ENCODE measurements around the gene S100Z. TPM values are rescaled to one million over a fixed set of nuclear protein-coding genes. Genes with fewer than 3 reads are reported as not detected.

The S100Z gene
- total RNA-seq, 4 donors from 2014 or later: 0.80 TPM; not detected in 3

DNA sequence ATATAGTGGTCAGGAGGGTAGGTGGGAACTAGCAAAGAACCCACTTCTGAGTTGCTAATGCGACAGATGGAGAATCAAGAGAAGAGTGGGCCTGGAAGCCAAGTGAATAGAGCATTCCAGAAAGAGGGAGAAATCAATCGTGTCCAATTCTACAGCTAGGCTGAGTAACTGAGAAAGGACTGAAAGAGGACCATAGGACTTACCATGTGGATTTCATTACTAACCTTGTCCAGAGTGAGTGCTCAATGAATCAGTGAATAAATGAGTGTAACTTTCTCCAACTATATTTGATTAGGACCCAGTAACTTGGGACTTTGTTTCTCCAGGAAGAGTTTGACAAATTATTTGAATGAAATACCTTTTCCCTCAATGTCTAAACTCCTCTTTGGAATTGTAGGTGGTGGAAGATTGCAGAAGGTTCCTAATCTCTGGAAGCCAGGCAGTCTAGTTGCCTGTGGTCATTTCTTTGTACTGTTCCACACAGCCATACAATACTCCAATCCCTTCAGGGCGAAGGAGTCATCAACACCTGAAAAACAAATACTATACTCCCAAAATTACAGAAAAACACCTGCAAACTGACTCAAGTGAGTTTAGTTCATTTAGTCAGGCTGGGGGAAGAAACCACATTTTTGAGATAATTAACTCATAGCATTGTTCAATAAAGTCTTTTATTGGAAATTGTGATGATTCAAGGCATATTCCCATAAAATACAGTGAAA is 33.5 kb upstream of the S100Z start:
- no peak for DNase-seq
- Histone ChIP-seq H3K4me1 (peaks cover 0 to 17% (median 8%) of the 10 kb centered on the region in 4 donors), H3K4me3 (no peak overlapping the region), H3K27me3 (peaks cover 20% of the 10 kb centered on the region), H3K27ac (no peak overlapping the region), H3K9me3 (no peaks in the 10 kb centered on the region), H3K36me3 (no peaks in the 10 kb centered on the region)
- in situ Hi-C loops (cut with MboI; ENCODE audit: low pct_ligation_motif_present in 1 of 4, low pct_unique_long_range_greater_than_20kb in 1 of 4, low sequenced_read_pairs in 3 of 4) (no loop called here), intact Hi-C loops (cut with DNase I; ENCODE audit: low total_unique reads) (no loop called here)
- WGBS, 2 donors (ENCODE audit: low coverage in 1 of 2): 91 to 94% methylated on average over 3 of the region's 3 CpGs
- TF ChIP-seq EP300 (IDR thresholded peaks at IDR 0.05; ENCODE audit: low read depth): no peak
- no peak for TF ChIP-seq POLR2AphosphoS5 (IDR thresholded peaks at IDR 0.05)
- TF ChIP-seq POLR2A (IDR thresholded peaks at IDR 0.05): no peak
- TF ChIP-seq, protein P1, sequence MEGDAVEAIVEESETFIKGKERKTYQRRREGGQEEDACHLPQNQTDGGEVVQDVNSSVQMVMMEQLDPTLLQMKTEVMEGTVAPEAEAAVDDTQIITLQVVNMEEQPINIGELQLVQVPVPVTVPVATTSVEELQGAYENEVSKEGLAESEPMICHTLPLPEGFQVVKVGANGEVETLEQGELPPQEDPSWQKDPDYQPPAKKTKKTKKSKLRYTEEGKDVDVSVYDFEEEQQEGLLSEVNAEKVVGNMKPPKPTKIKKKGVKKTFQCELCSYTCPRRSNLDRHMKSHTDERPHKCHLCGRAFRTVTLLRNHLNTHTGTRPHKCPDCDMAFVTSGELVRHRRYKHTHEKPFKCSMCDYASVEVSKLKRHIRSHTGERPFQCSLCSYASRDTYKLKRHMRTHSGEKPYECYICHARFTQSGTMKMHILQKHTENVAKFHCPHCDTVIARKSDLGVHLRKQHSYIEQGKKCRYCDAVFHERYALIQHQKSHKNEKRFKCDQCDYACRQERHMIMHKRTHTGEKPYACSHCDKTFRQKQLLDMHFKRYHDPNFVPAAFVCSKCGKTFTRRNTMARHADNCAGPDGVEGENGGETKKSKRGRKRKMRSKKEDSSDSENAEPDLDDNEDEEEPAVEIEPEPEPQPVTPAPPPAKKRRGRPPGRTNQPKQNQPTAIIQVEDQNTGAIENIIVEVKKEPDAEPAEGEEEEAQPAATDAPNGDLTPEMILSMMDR (IDR thresholded peaks at IDR 0.05): no peak

DNA sequence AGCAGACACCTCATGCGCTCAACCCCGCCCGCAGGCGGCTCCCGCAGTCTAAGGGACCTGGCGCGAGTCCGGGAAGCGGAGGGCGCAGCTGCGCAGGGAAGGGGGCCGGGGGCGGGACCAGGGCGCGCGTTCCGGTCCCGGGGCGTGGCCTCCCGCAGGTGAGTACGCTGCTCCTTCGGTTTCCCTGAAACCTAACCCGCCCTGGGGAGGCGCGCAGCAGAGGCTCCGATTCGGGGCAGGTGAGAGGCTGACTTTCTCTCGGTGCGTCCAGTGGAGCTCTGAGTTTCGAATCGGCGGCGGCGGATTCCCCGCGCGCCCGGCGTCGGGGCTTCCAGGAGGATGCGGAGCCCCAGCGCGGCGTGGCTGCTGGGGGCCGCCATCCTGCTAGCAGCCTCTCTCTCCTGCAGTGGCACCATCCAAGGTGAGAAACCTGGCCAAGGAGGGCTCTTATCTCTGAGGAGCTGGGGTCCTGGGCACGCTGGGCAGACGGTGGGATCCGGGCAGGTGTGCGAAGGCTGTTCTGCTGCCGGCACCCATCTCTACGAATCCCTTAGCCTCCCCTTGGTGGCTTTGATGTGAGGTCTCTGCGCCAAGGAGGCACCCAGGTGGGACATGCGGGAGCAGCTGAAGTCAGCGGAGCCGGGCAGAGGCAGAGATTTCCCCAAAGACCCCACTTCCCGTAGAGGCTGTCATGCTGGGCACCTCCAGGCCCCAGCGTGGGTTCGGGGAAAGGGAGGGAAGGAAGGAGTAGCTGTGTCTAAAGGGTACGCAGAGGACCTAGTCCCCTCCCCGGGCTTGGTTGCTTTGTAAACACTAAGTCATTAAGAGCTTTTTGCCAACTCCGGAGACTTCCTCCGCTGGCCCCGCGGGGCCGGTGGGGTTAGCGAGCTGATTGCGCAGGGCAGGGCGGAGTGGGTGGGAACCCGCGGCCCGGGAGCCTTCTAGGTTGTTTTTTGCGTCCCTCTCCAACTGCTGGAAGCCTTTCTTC is 30.7 kb upstream of the S100Z start, which contains the start of gene F2RL1:
TSS of gene F2RL1 (plus strand) at position 187 of the 988 bp plus-strand sequence. CDS start at position 340, 153 bp downstream.
- in situ Hi-C loops (cut with MboI; ENCODE audit: low pct_ligation_motif_present in 1 of 4, low pct_unique_long_range_greater_than_20kb in 1 of 4, low sequenced_read_pairs in 3 of 4) (no loop called here), intact Hi-C loops (cut with DNase I; ENCODE audit: low total_unique reads) (no loop called here)
- DNase-seq: peak; percentile 94
- H3K27me3 ChIP-seq: peaks cover 20% of the 10 kb centered on the region
- peak within 1 kb of the TSS; percentile 88 to 93 (median 89) for H3K27ac ChIP-seq
- H3K36me3 ChIP-seq: no peaks in the 10 kb centered on the region
- H3K4me3 ChIP-seq: peak within 1 kb of the TSS; percentile 50 to 83 (median 62)
- peak; percentile 97 for TF ChIP-seq POLR2A (IDR thresholded peaks at IDR 0.05)
- no peak for TF ChIP-seq EP300 (IDR thresholded peaks at IDR 0.05; ENCODE audit: low read depth)
- TF ChIP-seq POLR2AphosphoS5 (IDR thresholded peaks at IDR 0.05): peak; percentile 93 to 98 (median 98)
- TF ChIP-seq, protein P1 (IDR thresholded peaks at IDR 0.05): no peak
- WGBS, 2 donors (ENCODE audit: low coverage in 1 of 2): 6% methylated on average over 52 of the region's 72 CpGs; no CpG with 5 or more reads in 1 of the 2 donors
- peaks cover 0 to 27% (median 22%) of the 10 kb centered on the region in 4 donors for H3K4me1 ChIP-seq
- H3K9me3 ChIP-seq: no peaks in the 10 kb centered on the region

DNA sequence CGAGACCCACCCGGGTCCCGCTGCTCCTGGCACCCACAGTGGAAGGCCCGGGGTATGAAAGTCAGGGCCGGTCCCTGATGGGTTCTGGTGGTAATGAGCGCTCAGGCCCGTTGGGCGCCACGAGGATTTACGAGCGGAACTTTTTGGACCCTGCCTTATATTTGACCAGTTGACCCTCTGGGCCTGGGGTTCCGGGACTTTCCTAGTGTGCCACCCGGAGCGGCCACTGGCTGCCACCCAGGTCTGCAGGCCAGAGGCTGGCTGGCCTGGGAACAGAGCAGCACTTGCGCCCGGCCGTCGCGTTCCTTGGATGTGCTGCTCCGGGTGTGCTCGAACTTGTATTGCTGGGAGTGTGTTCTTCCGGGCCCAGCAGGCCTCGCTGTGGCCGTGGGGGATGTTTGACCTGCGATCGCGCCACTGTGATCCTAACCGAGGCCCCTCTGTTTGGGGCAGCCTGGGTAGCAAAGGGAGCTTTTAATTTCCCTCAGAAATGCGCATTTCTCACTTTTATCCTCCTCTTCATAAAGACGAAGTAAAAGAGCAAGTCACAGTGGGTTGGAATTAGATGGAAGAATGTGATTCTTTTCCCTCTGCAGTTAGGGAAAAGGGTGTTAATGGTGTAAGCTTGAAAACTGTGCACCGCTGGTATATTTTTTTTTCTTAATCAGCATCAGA is 29.8 kb upstream of the S100Z start:
- 27 to 44% methylated on average over 3 to 22 of the region's 31 CpGs for WGBS, 2 donors (ENCODE audit: low coverage in 1 of 2)
- peak; percentile 28 for DNase-seq
- TF ChIP-seq POLR2AphosphoS5 (IDR thresholded peaks at IDR 0.05) (no peak), EP300 (IDR thresholded peaks at IDR 0.05; ENCODE audit: low read depth) (no peak), POLR2A (IDR thresholded peaks at IDR 0.05) (no peak)
- TF ChIP-seq, protein P1 (IDR thresholded peaks at IDR 0.05): no peak
- Histone ChIP-seq H3K36me3 (no peaks in the 10 kb centered on the region), H3K4me3 (peak overlapping the region; percentile 50 to 83 (median 62)), H3K4me1 (peaks cover 0 to 30% (median 22%) of the 10 kb centered on the region in 4 donors), H3K27me3 (peaks cover 20% of the 10 kb centered on the region), H3K27ac (peak overlapping the region; percentile 88 to 93 (median 89)), H3K9me3 (no peaks in the 10 kb centered on the region)
- in situ Hi-C loops (cut with MboI; ENCODE audit: low pct_ligation_motif_present in 1 of 4, low pct_unique_long_range_greater_than_20kb in 1 of 4, low sequenced_read_pairs in 3 of 4): no loop called here
- intact Hi-C loops (cut with DNase I; ENCODE audit: low total_unique reads): no loop called here
